ENCODE results near the gene DAP. TPM values are rescaled to one million over a fixed set of nuclear protein-coding genes. Genes with fewer than 3 reads are reported as not detected.
A peak's percentile ranks its signal among the peaks of the same experiment; 100 is the strongest.

The DAP gene
- total RNA-seq, 4 donors from 2014 or later = 66.1 to 130 (median 106) TPM

DNA sequence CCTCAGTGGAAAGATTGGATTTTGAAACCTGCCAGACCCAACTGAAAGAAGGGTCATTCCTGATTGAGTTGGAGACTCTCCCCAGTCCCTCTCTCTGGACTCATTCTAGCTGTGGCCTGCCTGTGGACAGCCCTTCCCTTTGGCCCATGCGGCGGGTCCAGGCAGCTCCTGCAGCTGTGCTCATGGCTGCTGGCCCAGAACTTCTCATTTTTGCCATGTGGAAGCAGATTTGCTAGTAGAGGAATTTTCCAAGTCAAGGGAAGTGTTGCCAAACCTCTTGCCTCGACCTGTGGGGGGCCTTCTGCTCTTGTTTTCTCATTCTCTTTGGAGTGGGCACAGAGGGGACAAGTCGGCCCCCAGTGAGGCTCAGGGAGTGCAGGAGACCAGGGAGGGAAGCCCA is 108.0 kb downstream of the DAP start:
- intact Hi-C loops (cut with DNase I) = no loop called here
- Histone ChIP-seq H3K36me3 (no peaks in the 10 kb centered on the region), H3K27me3 (peaks cover 16% of the 10 kb centered on the region), H3K27ac (no peak overlapping the region), H3K9me3 (no peaks in the 10 kb centered on the region), H3K4me3 (replicated peaks in 1 of 3) (no peak overlapping the region), H3K4me1 (peaks cover 7 to 15% of the 10 kb centered on the region in 2 donors)
- no peak for TF ChIP-seq POLR2A (IDR thresholded peaks at IDR 0.05)
- TF ChIP-seq, protein P1, sequence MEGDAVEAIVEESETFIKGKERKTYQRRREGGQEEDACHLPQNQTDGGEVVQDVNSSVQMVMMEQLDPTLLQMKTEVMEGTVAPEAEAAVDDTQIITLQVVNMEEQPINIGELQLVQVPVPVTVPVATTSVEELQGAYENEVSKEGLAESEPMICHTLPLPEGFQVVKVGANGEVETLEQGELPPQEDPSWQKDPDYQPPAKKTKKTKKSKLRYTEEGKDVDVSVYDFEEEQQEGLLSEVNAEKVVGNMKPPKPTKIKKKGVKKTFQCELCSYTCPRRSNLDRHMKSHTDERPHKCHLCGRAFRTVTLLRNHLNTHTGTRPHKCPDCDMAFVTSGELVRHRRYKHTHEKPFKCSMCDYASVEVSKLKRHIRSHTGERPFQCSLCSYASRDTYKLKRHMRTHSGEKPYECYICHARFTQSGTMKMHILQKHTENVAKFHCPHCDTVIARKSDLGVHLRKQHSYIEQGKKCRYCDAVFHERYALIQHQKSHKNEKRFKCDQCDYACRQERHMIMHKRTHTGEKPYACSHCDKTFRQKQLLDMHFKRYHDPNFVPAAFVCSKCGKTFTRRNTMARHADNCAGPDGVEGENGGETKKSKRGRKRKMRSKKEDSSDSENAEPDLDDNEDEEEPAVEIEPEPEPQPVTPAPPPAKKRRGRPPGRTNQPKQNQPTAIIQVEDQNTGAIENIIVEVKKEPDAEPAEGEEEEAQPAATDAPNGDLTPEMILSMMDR (IDR thresholded peaks at IDR 0.05) = no peak
- DNase-seq = no peak
- 52 to 65% methylated on average over 2 to 4 of the region's 4 CpGs for WGBS, 2 donors

GRCh38 chr5:10652606-10653005 is 108.4 kb downstream of the DAP start:
- TF ChIP-seq, protein P1 (IDR thresholded peaks at IDR 0.05) = no peak
- no peak for TF ChIP-seq POLR2A (IDR thresholded peaks at IDR 0.05)
- H3K4me1 ChIP-seq = peaks cover 7 to 15% of the 10 kb centered on the region in 2 donors
- peaks cover 16% of the 10 kb centered on the region for H3K27me3 ChIP-seq
- no peaks in the 10 kb centered on the region for H3K36me3 ChIP-seq
- H3K4me3 ChIP-seq (replicated peaks in 1 of 3) = no peak overlapping the region
- H3K27ac ChIP-seq = no peak overlapping the region
- H3K9me3 ChIP-seq = no peaks in the 10 kb centered on the region
- 90 to 96% methylated on average over 4 to 8 of the region's 8 CpGs for WGBS, 2 donors
- no peak for DNase-seq
- intact Hi-C loops (cut with DNase I) = no loop called here

- no peaks in the 10 kb centered on the region for H3K36me3 ChIP-seq
- no peaks in the 10 kb centered on the region for H3K9me3 ChIP-seq
- no peak overlapping the region for H3K4me3 ChIP-seq (replicated peaks in 1 of 3)
- 88 to 91% methylated on average over 13 of the region's 13 CpGs for WGBS, 2 donors
- no peak for TF ChIP-seq POLR2A (IDR thresholded peaks at IDR 0.05)
- TF ChIP-seq, protein P1 (IDR thresholded peaks at IDR 0.05) = no peak
- H3K27ac ChIP-seq = no peak overlapping the region
- peaks cover 16% of the 10 kb centered on the region for H3K27me3 ChIP-seq
- no peak for DNase-seq
- intact Hi-C loops (cut with DNase I) = no loop called here
- peaks cover 7 to 15% of the 10 kb centered on the region in 2 donors for H3K4me1 ChIP-seq
These were observed 108.9 kb downstream of the DAP start for GRCh38 chr5:10652151-10652550.

GRCh38 chr5:10649666-10650380 is 111.2 kb downstream of the DAP start:
- WGBS, 2 donors = 27 to 41% methylated on average over 31 to 58 of the region's 68 CpGs
- Histone ChIP-seq H3K9me3 (no peaks in the 10 kb centered on the region), H3K27me3 (peaks cover 16% of the 10 kb centered on the region), H3K4me3 (replicated peaks in 1 of 3) (no peak overlapping the region), H3K36me3 (no peaks in the 10 kb centered on the region), H3K27ac (no peak overlapping the region), H3K4me1 (no peaks in the 10 kb centered on the region)
- intact Hi-C loops (cut with DNase I) = no loop called here
- TF ChIP-seq, protein P1 (IDR thresholded peaks at IDR 0.05) = no peak
- TF ChIP-seq POLR2A (IDR thresholded peaks at IDR 0.05) = no peak
- peak in 1 of 2 donors; percentile 23 for DNase-seq

- no peak for DNase-seq
- Histone ChIP-seq H3K27me3 (peaks cover 16% of the 10 kb centered on the region), H3K4me3 (replicated peaks in 1 of 3) (no peak overlapping the region), H3K9me3 (no peaks in the 10 kb centered on the region), H3K4me1 (no peaks in the 10 kb centered on the region), H3K27ac (no peak overlapping the region), H3K36me3 (no peaks in the 10 kb centered on the region)
- TF ChIP-seq POLR2A (IDR thresholded peaks at IDR 0.05) = no peak
- TF ChIP-seq, protein P1 (IDR thresholded peaks at IDR 0.05) = no peak
- WGBS, 2 donors = 62 to 79% methylated on average over 12 to 16 of the region's 60 CpGs
- intact Hi-C loops (cut with DNase I) = no loop called here
These were observed 112.0 kb downstream of the DAP start for GRCh38 chr5:10648806-10649665.

All from thyroid gland (tissue), 4 donors.